ENCODE results near the gene GINS3. TPM values are rescaled to one million over a fixed set of nuclear protein-coding genes. Genes with fewer than 3 reads are reported as not detected.

Gene GINS3
- polyA plus RNA-seq, 1 donor (not counting 4 experiments of a cell fraction or from before 2014, with no cell fraction given): 10.1 TPM

DNA sequence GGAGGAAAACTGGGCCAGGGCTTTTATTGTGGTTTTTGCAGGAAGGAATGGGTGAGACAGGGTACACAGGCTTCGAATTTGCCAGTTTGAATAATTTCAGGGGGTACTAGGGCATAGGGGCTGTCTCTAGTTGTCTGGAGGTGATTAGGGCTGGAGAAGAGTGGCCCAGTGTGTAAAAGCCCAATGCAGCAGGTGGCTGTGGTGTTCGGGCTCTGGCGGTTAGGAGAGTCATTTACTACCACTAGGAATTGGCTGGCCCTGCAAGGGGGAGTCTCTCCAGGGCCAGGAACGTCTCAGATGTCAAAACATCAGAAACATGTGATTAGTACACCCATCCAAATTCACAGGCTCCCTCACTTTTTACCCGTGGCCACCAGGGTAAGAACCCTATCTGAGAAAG, 50.3 kb downstream of the GINS3 start:
- no peak overlapping the region for H2AFZ ChIP-seq (ENCODE audit: control insufficient read depth, low read length)
- dilution Hi-C loops (cut with MboI; ENCODE audit: extremely low pct_ligation_motif_present, low sequenced_read_pairs): no loop called here

DNA sequence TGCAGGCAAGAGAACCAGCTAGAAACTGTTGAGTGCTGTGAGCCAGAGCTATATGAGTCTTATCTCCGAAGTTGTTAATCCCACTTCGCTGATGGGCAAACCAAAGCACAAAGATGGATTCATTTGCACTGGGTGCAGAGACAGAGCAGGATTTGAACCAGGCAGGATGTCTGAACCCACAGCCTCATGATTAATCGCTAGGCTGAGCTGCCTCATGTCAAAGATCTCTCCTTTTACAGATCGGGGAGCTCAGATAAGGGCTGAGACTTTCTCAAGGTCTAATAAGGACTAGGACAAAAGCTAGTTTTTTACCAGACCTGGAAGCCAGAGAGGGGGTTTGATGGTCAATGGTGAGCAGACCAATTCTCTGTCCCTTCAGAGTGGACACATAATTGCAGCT, 51.5 kb downstream of the GINS3 start:
- H3K9me3 ChIP-seq (ENCODE audit: control insufficient read depth, low read depth, low read length): no peaks in the 10 kb centered on the region
- no peaks in the 10 kb centered on the region for H3K79me2 ChIP-seq (ENCODE audit: control insufficient read depth, insufficient read depth, low read length)
- dilution Hi-C loops (cut with MboI; ENCODE audit: extremely low pct_ligation_motif_present, low sequenced_read_pairs): no loop called here
- H3K4me2 ChIP-seq (ENCODE audit: control insufficient read depth, extremely low read depth, insufficient read depth, low read depth, low read length): no peak overlapping the region
- FAIRE-seq: no peak
- no peak overlapping the region for H3K27ac ChIP-seq (ENCODE audit: control insufficient read depth, insufficient read depth, low read length)
- H3K4me3 ChIP-seq (ENCODE audit: control insufficient read depth in 2 of 3, extremely low read depth in 1 of 3, insufficient read depth in 2 of 3, low read depth in 1 of 3, low read length in 3 of 3): no peak overlapping the region
- H3K36me3 ChIP-seq (ENCODE audit: control insufficient read depth in 2 of 2, extremely low read depth in 1 of 2, insufficient read depth in 2 of 2, low read length in 2 of 2): no peaks in the 10 kb centered on the region
- H3K4me1 ChIP-seq (ENCODE audit: control insufficient read depth, extremely low read depth, insufficient read depth, low read length): no peaks in the 10 kb centered on the region
- no peak overlapping the region for H2AFZ ChIP-seq (ENCODE audit: control insufficient read depth, low read length)
- no peaks in the 10 kb centered on the region for H3K9me1 ChIP-seq (ENCODE audit: control insufficient read depth, extremely low read depth, insufficient read depth, low read length)
- TF ChIP-seq EZH2 (IDR thresholded peaks at IDR 0.05; ENCODE audit: low read length): no peak
- TF ChIP-seq, protein P1, sequence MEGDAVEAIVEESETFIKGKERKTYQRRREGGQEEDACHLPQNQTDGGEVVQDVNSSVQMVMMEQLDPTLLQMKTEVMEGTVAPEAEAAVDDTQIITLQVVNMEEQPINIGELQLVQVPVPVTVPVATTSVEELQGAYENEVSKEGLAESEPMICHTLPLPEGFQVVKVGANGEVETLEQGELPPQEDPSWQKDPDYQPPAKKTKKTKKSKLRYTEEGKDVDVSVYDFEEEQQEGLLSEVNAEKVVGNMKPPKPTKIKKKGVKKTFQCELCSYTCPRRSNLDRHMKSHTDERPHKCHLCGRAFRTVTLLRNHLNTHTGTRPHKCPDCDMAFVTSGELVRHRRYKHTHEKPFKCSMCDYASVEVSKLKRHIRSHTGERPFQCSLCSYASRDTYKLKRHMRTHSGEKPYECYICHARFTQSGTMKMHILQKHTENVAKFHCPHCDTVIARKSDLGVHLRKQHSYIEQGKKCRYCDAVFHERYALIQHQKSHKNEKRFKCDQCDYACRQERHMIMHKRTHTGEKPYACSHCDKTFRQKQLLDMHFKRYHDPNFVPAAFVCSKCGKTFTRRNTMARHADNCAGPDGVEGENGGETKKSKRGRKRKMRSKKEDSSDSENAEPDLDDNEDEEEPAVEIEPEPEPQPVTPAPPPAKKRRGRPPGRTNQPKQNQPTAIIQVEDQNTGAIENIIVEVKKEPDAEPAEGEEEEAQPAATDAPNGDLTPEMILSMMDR (optimal IDR thresholded peaks at IDR 0.05 in 1 of 3, IDR thresholded peaks at IDR 0.05 in 1 of 3, conservative IDR thresholded peaks at IDR 0.05 in 1 of 3; ENCODE audit: extremely low read depth in 1 of 3, insufficient read depth in 2 of 3, low read length in 3 of 3): no peak
- no peaks in the 10 kb centered on the region for H4K20me1 ChIP-seq (ENCODE audit: control insufficient read depth, extremely low read depth, insufficient read depth, low read length)
- no peaks in the 10 kb centered on the region for H3K27me3 ChIP-seq (ENCODE audit: control insufficient read depth, extremely low read depth, insufficient read depth, low read length)
- no peak for DNase-seq (ENCODE audit: low read depth, low spot score)
- H3K9ac ChIP-seq (ENCODE audit: control insufficient read depth, extremely low read depth, insufficient read depth, low read length): no peak overlapping the region

More for the DNA sequence above, 50.3 kb downstream of the GINS3 start:
- no peak for TF ChIP-seq EZH2 (IDR thresholded peaks at IDR 0.05; ENCODE audit: low read length)
- TF ChIP-seq, protein P1 (optimal IDR thresholded peaks at IDR 0.05 in 1 of 3, IDR thresholded peaks at IDR 0.05 in 1 of 3, conservative IDR thresholded peaks at IDR 0.05 in 1 of 3; ENCODE audit: extremely low read depth in 1 of 3, insufficient read depth in 2 of 3, low read length in 3 of 3): no peak
- H3K9me3 ChIP-seq (ENCODE audit: control insufficient read depth, low read depth, low read length): no peaks in the 10 kb centered on the region
- H3K27ac ChIP-seq (ENCODE audit: control insufficient read depth, insufficient read depth, low read length): no peak overlapping the region
- H3K4me2 ChIP-seq (ENCODE audit: control insufficient read depth, extremely low read depth, insufficient read depth, low read depth, low read length): no peak overlapping the region
- FAIRE-seq (no peak), DNase-seq (ENCODE audit: low read depth, low spot score) (no peak)
- H4K20me1 ChIP-seq (ENCODE audit: control insufficient read depth, extremely low read depth, insufficient read depth, low read length): no peaks in the 10 kb centered on the region
- no peaks in the 10 kb centered on the region for H3K36me3 ChIP-seq (ENCODE audit: control insufficient read depth in 2 of 2, extremely low read depth in 1 of 2, insufficient read depth in 2 of 2, low read length in 2 of 2)
- no peak overlapping the region for H3K4me3 ChIP-seq (ENCODE audit: control insufficient read depth in 2 of 3, extremely low read depth in 1 of 3, insufficient read depth in 2 of 3, low read depth in 1 of 3, low read length in 3 of 3)
- H3K9me1 ChIP-seq (ENCODE audit: control insufficient read depth, extremely low read depth, insufficient read depth, low read length): no peaks in the 10 kb centered on the region
- H3K9ac ChIP-seq (ENCODE audit: control insufficient read depth, extremely low read depth, insufficient read depth, low read length): no peak overlapping the region
- no peaks in the 10 kb centered on the region for H3K79me2 ChIP-seq (ENCODE audit: control insufficient read depth, insufficient read depth, low read length)
- H3K27me3 ChIP-seq (ENCODE audit: control insufficient read depth, extremely low read depth, insufficient read depth, low read length): no peaks in the 10 kb centered on the region
- H3K4me1 ChIP-seq (ENCODE audit: control insufficient read depth, extremely low read depth, insufficient read depth, low read length): no peaks in the 10 kb centered on the region

All from keratinocyte (primary cell).